GM18517 (cell line): ENCODE data around the gene TNFRSF18.

Source experiments
- ATAC-seq: cut with Tn5 transposase; IDR thresholded peaks from one replicate; pipeline ENCODE4 v1.9.1; 2021; ENCODE audit warnings: mild to moderate bottlenecking, moderate library complexity; ENCODE audit not compliant: unreplicated experiment

TNFRSF18 gene

DNA sequence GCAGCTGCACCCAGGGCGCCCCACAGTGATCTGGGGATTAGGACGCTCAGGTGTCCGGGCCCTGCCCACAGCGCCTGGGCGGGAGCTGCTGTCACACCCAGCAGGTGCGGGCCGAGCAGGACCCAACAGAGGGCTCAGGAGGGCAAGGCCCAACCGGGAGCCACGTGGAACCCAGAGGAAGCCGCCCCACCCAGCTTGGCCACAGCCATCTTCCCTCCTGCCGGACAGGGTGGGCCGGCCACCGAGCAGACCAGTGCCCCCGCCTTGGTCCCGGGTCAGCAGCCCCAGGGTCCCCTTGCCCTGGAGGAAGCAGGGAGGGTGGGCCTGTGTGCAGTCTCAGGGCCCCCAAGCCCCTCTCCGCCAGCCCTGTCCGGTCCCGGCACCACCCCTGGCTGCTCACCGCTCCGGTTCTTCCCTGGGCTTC, 39.0 kb downstream of the TNFRSF18 start:
- ATAC-seq = no peak

DNA sequence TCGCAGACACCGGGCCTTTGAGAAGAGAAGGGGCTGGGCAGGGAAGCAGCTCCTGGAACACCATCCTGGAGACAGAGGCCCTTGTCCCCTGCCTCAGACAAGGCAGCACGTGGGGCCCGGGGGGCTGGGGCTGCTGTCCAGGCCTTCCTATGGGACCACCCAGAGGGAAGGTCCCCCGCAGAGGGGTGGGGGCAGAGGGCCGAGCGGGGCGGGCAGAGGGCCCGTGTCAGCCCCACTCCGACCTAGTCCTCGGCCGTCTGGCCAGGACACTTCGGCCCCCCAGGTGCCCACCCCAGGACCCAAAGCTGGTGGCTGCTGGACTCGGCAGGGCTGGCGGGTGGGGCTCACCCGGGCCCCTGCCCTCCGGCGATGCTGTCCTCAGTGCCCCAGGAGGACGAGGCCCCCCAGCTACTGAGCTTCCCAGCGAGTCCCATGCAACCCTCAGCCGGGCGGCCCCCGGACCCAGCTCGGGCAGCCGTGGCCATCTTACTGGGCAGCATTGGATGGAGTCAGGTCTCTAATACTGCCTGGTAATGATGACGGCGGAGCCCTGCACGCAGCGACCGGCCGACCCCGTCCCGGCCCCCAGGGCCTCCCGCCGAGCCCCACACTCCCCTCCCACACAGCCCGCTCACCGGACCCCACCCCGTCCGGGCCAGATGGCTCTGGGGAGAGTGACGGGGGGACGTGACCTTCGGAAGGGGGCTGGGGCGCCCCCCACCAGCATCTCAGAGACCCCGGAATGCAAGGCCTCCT, 39.6 kb downstream of the TNFRSF18 start:
- ATAC-seq = no peak

DNA sequence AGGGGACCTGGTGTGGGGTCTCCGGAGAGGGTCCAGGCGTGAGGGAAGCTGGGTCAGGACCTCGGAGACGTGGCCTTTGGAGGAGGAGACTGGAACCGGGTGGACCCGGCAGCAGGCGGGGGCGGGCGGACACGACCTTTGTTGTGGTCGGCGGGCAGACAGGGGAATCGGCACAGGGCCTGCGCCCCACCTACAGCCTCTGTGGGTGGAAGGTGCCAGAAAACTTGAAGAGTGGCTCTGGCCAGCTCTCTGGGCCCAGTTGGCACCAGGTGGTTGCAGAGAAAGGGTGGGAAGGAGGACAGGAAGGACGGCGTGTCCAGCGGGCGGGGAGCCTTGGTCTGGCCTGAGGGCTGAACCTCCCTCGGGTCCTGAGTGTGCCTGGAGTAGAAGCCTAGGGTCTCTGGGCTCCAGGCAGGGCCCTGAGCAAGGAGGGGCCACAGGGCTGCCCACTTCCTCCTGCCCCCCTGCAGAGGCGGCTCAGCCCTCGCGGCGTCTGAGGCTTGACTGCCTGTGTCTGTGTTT, 40.4 kb downstream of the TNFRSF18 start:
- no peak for ATAC-seq

DNA sequence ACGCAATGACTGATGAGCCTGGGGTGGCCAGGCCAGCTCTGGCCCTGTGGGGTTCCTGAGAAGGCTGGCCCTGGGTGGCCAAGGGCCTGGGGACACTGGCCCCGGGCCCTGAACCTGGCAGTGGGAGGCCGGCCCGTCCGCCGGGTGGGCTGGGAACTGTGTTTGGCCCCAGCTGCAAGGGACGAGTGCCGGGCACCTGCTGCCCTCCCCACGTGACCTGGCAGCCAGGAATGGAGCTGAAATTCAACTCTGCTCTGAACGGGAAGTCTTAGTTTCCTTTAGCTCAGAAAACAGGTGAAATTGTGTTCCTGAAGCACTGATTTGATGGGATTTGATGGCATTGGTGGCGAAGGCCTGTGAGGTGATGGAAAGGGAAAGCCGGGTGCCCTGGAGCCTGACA, 40.9 kb downstream of the TNFRSF18 start:
- ATAC-seq = no peak

DNA sequence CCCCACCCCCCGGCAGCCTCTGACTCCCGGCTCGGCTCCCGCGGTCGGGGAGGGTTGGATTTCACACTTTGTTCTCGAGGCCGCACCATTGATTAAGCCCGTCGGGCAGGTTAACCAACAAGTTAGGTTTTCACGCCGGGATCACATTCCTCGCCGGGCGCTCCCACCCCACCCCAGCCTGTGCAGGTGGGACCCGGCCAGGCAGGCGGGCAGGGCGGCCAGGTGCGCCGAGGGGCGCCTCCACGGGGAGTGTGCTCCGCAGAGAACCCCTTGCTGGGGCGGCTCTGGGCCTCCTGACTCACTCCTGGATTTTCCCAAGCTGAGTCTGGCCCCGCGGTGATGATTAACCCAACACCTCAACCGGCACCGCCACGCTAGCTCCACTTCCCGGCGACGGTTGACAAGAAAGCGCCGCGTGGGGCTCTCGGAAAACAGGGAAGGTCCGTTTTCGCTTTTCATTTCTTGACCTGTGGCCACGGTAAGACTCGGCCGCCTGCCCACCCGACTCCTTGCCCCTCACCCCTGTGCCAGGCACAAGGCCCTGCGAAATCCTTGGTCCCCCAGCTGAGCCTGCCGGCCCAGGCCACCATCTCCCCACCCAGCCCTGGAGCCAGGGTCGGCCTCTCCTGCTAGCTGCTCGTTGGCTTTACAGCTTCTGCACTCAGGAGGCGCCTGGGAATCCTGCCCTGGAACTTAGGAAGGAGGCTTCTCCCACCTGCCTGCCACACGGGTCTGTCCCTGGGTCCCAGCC, 41.5 kb downstream of the TNFRSF18 start:
- ATAC-seq = no peak

DNA sequence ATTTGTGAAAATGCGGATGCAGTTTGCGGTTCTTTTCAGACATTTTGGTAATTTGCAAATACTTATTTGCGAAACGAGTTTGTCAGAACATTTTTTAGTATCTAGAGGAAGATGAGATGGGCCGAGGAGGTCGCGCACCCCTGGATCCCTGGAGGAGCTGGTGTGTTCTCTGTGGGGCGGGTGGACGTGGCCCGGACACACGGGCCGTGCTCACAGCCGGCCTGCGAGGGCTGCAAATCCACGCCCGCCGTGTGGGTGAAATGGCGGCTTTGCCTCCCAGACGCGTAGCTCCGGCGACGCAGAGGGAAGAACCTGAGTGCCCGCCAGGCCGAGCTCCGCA, 42.1 kb downstream of the TNFRSF18 start:
- ATAC-seq = no peak

DNA sequence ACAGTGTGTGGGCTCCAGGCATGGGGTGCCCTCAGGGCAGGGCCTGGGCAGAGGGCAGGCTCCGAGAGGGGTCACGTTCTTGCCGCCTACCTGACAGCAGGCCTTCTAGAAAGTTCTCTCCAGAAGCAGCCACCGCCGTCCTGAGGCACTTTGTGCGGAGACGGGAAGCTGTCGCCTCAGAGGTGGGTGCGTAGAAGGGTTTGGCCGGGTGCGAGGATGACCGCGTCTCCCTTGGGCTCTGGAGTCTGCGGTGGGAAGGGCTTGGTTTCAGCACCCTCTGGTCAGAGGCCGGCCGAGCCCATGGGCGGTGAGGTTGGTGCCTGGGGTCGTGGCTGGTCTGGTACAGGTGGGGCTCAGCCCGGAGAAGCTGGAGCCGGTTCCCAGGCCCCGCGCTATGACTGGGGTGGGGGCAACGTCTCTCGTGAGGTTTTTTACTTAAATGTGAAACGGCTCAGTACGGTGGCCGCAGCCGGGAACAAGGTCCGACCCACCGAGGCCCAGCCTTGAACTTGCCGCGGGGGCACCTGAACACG, 42.8 kb downstream of the TNFRSF18 start:
- ATAC-seq = no peak

DNA sequence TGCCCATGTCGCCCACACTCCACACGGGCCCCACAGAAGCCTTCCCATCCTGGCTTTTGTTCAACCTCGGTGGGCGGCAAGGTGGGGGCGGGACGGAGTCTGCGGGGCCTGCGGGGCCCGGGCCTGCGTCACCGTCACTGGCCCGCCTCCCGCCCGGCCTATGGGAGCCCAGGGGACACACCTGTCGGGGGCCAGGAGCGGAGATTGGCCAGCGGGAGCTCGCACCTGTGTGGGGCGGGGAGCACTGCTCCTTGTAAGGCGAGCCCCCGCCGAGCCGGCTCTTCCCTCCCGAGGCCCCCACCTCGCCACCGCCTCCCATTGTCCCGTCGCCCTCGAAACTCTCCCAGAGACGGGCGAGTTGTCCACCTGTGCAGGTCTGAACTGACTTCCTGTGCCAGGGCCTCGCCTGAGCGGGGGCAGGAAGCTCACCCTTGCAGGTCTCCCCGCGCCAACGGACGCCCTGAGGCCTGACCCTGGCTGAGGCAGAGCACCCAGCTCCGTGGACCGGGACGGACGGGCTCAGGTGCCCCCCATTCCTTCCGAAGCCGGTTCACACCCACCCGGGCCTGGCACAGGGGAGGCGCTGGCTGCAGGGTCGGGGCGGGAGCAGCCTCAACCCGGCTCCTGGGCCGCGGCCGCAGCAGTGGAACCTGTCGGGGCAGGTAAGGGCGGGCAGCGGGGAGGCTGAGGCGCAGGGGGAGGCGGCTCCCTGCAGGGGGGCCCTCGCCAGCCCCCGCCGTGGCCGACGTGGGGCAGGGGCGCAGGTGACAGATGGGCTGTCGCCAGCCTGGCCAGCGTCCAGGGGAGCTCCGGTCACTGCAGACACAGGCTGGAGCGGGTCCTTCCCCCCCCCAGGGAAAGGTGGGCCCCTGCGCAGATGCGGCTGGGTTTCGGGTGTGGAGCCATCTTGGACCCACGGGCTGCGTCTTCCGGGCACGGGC, 43.5 kb downstream of the TNFRSF18 start:
- ATAC-seq = no peak

DNA sequence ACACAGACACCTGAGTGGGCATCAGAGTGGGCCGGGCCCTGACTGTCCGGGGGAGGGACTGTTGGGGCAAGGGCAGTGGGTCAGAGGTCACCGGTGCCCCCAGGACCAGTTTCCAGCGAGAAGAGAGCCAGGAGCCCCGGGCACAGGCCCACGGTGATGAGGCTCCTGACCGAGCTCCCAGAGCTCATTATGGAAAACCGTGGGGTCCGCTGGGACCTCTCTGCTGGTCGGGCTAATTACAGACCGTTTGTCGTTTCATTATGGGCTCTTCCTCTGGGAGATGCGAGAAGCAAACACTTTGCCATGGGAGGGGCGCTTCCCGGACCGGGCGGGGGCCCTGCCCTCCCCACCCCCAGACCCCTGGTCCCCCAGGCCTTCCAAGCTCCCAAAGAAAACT, 44.7 kb downstream of the TNFRSF18 start:
- no peak for ATAC-seq

DNA sequence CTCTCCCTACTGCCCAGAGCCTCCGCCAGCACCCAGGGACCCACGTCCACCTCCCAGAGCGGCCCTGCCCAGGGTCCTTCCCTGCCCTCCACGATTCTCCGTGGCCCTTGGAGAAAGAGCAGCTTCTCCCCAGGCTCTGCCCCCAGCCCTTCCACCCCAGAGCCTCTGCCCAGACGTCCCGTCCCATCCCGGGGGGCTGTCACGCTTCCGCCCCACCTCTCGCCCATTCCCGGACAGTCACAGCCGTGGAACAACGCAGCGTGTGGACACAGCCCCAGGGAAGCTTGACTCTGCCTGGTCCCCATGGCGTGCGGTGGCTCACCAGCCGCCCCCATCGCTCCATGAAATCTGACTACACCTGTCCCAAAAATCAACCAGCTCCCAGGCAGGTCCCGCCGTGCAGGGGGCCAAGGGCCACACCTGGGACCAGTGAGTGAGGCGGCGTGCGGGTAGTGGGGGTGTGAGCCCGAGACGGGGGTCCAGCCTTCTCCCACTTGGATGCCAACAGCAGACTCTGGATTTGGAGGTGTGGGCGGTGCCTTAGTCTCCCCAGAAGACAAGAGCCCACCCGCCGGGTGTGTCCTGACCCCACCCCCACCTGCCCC, 45.2 kb downstream of the TNFRSF18 start:
- ATAC-seq = no peak

DNA sequence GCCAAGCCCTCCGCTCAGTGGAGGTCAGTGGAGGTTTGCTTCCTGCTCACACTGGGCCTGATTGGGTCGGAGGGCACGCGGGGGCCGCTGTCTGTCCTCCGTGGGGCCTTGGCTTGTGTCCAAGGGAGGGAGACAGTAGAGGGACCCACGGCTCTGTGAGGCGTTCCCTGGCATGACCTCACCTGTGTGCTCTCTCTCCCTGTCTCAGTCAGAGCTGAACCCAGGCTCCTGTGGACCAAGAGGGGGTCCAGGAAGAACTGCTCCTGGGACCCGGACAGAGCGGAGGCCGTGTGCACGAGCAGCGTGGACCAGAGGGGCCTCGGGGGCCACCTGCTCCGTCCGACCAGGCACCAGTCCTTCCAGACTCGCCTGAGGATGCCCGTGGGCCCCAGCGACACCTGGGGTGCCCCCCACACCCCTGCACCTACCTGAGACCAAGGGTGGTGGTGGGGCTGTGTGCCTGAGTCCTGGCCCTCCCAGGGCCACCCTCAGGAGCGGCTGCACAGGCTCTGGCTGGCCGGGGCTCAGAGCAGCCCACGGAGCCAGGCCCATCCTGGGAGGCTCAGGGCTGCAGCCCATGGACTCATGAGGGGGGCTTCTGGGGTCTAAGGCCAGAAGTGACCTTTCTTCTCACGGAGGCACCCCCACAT, 46.0 kb downstream of the TNFRSF18 start:
- no peak for ATAC-seq

DNA sequence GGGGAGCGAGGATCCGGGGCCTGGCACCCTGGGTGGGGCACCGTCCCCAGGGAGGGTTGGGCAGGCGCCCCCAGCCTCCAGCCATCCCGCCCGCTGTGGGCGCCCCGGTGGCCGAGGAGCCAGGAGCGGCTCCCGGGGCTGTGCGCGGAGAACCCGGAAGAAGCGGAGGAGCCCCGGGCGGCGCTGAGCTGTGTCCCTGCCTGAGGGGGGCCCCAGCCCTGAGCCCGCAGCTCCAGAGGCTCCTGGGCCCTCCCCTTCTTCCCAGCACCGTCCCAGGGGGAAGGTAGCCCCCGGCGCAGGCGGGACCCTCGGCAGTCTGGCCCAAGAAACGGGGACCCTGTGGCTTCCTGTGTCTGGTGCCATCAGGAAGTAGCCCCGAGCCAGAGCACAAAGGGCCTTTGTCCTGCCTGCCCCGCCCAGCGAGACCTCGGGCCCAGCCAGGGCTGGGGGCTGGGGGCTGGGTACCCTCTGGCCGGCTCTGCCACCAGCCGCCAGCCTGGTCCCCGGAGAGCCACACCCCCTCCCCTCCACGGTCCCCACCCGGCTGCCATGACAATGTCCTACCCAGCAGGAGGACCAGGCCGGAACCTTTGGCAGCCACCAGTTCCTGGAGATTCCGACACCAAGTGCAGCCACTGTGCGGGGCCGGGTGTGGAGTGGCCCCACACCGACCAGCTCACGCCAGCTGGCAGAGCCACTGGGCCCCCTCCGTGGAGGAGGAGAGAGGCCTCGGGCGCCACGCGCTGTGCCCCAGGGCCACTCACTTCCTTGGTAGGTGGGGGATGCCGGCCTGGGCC, 48.3 kb downstream of the TNFRSF18 start:
- ATAC-seq = no peak

DNA sequence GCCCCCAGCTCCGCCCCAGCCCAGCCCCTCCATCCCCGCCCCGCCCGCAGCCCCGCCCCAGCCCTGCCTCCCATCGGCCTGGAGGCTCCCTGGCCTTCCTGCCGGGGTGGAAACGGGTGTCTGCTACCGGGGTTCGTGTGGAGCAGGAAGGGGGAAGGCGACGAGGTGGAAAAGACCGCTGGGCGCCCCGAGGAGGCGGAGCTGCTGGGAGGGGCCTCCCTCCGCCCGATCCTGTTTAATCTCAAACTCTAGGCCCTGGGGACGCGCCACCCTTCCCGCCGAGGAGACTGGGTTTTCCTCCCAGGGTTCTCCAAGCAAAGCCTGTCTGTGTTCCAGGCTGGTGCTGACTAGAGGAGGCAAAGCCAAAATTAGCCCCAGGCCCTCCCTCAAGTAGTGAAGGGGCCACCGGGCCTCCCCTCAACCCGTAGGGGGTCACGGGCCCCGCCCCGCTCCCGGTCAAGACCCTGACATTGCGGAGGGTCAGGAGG, 48.9 kb downstream of the TNFRSF18 start:
- no peak for ATAC-seq

DNA sequence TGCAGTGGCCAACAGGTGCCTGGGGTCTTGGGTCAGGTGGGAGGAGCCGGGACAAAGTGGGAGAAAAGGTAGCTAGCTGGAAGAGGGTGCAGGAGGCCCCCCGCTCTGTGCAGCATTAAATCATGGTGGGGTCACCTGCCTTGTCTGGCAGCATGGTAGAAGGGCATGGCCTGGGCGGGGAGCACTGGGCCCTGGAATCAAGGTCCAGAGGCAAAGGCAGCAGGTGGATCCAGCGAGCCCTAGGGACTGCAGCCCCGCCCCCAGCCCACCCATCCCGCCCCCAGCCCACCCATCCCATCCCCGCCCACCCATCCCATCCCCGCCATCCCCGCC, 49.4 kb downstream of the TNFRSF18 start:
- ATAC-seq = no peak

DNA sequence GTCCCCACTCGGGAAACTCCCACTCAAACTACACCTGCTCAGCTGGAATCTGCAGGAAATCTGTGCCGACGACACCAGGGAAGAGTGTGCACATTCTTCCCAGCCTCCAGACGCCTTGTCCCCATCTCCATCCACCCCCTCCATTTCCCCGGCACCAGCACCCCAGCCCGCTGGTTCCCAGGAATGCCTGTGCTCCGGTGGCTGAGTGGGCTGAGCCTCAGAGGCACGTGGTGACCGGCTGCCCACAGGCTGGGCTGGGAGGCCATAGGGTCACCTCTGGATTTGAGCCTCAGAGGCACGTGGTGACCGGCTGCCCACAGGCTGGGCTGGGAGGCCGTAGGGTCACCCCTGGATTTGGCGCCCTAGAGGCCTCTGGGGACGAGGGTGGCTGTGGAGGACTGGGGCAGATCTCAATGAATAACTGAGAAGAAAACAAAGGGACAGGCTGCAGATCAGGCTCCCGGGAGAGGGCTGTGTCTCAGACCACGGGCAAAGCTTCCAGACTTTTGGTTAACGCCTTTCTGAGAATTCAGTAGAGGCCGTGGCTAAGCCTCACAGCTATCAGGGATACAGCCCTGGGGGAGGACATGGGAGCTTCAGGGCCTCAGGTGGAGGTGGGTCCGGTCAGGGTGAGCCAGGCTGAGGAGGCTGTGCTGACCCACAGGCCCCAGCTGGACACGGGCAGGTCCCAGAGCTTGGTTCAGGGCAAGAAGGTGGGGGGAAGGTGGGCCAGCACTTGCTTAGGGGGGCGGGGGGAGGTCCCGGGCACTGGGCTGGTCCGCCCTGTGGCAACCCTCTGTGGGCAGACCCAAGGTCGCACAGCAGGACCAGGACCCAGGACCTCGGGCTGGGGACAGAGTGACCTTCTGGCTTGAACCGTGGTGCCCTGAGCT, 50.0 kb downstream of the TNFRSF18 start:
- ATAC-seq = no peak

DNA sequence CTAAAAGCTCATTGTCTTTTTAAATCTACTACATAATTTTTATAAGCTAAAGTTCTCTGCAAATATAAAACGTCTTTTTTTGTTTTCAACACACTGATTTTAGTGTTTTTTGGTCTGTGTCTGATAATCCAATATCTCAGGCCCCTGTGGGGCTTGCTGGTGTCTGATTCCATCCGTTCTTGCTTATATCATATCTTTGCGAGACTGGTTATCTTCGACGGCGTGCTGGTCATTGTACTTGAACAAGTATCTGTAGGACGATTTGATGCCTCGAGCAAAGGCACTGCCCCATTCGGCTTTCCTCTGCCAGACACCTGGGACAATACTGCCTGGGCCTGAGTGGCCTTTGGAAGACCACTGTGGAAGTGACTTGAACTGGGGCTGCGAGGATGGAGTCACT, 51.1 kb downstream of the TNFRSF18 start:
- ATAC-seq = no peak

DNA sequence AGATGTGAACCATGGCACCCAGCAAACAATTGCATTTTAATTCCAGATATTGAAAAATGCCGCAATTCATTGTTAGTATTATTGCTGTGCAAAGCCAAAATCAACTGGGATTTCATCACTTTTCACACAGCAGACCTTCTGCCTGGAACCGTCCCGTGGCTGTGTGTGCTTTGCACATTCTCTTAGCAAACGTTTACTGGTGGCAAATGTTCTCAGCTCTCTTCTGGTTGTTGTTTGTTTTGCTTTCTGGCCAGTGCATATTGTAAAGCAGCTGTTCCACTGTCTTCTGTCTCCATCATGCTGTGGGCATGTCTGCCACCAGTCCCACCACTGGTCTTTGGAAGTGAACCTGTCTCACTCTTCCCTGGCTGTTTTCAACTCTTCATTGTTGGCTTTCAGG, 52.5 kb downstream of the TNFRSF18 start:
- ATAC-seq = no peak
